PC-9 (cell line): ENCODE results near the gene PLAGL2. TPM values are rescaled to one million over a fixed set of nuclear protein-coding genes. Genes with fewer than 3 reads are reported as not detected.

Source experiments
- BruUV-seq: library from RNA; stranded (reverse); fragments of 400-500 nt; replicated peaks from 2 replicates; lab custom pipeline; 2021; lab: Mats Ljungman, UMichigan
- CTCF ChIA-PET: fragments of 300-600 bp; sonication (Branson Sonifier 250); formaldehyde crosslinking; loops from one replicate; lab custom pipeline; 2022; ENCODE audit warnings: antibody characterized with exemption; lab: Charles Lee
- POLR2A ChIA-PET: fragments of 300-600 bp; sonication (Branson Sonifier 250); formaldehyde crosslinking; loops from one replicate; lab custom pipeline; 2022; ENCODE audit warnings: antibody characterized with exemption; ENCODE audit not compliant: unreplicated experiment; lab: Charles Lee
- DNase-seq, 2 experiments: peaks; one replicate each; pipeline versions ENCODE4 v3.0.0 to v3.0.0-alpha.2; 2015 to 2022; ENCODE audit warnings: mixed read lengths in 1 of 2
- H2AFZ ChIP-seq: fragments of 200-600 bp; sonication (generic); 2 replicates; pipeline ENCODE4 v1.8.1; 2017; ENCODE audit warnings: antibody characterized with exemption
- H3F3A ChIP-seq: fragments of 200-600 bp; sonication (generic); 2 replicates; pipeline ENCODE4 v1.8.1; 2017; ENCODE audit warnings: antibody characterized with exemption, mild to moderate bottlenecking, low read depth; ENCODE audit not compliant: insufficient read depth
- H3K27ac ChIP-seq: fragments of 200-600 bp; sonication (generic); 2 replicates; pipeline ENCODE4 v1.6.1; 2016; ENCODE audit warnings: mixed run types
- H3K27me3 ChIP-seq: fragments of 200-600 bp; sonication (generic); 2 replicates; pipeline ENCODE4 v1.6.1; 2016; ENCODE audit warnings: low read depth, mixed run types; ENCODE audit not compliant: insufficient read depth
- H3K36me3 ChIP-seq: fragments of 200-600 bp; sonication (generic); 2 replicates; pipeline ENCODE4 v1.6.1; 2016; ENCODE audit warnings: low read depth, mixed run types
- H3K4me1 ChIP-seq: fragments of 200-600 bp; sonication (generic); replicated peaks from 2 replicates; pipeline ENCODE4 v1.6.1; 2016; ENCODE audit warnings: mixed run types; ENCODE audit not compliant: insufficient read depth
- H3K4me2 ChIP-seq: fragments of 200-600 bp; sonication (generic); 2 replicates; pipeline ENCODE4 v1.6.1; 2017; ENCODE audit warnings: mixed run types
- H3K4me3 ChIP-seq: fragments of 200-600 bp; sonication (generic); 2 replicates; pipeline ENCODE4 v1.6.1; 2016; ENCODE audit warnings: mixed run types
- H3K79me2 ChIP-seq: fragments of 200-600 bp; sonication (generic); 2 replicates; pipeline ENCODE4 v1.6.1; 2017; ENCODE audit warnings: low read depth, mixed run types
- H3K9me2 ChIP-seq: fragments of 200-600 bp; sonication (generic); 2 replicates; pipeline ENCODE4 v1.8.1; 2017; ENCODE audit warnings: mild to moderate bottlenecking; ENCODE audit not compliant: insufficient read depth
- H3K9me3 ChIP-seq: fragments of 200-600 bp; sonication (generic); 2 replicates; pipeline ENCODE4 v1.8.1; 2016; ENCODE audit warnings: low read depth; ENCODE audit not compliant: insufficient read depth
- H4K20me1 ChIP-seq: fragments of 200-600 bp; sonication (generic); 2 replicates; pipeline ENCODE4 v1.8.1; 2017; ENCODE audit not compliant: insufficient read depth
- EZH2 ChIP-seq: fragments of 200-600 bp; sonication (generic); IDR thresholded peaks from 2 replicates; pipeline ENCODE4 v1.8.0; 2017; ENCODE audit warnings: antibody characterized with exemption, low read depth
- intact Hi-C: fragments of 100-400 bp; cut with micrococcal nuclease; formaldehyde crosslinking; loops from one replicate; pipeline ENCODE4 v1.10.0; 2022; ENCODE audit not compliant: unreplicated experiment
- total RNA-seq: library from RNA; stranded (reverse); gene quantifications from 2 replicates; pipeline ENCODE4 v1.2.3, GENCODE V29; 2021
- TF ChIP-seq, protein P1 (sequence below): fragments of 200-600 bp; sonication (generic); conservative IDR thresholded peaks from 2 replicates; pipeline ENCODE4 v1.6.1; 2017; ENCODE audit warnings: mixed run types, antibody characterized with exemption, mild to moderate bottlenecking, moderate library complexity

The PLAGL2 gene
- total RNA-seq, 1 experiment from 2014 or later = 23.8 TPM

DNA sequence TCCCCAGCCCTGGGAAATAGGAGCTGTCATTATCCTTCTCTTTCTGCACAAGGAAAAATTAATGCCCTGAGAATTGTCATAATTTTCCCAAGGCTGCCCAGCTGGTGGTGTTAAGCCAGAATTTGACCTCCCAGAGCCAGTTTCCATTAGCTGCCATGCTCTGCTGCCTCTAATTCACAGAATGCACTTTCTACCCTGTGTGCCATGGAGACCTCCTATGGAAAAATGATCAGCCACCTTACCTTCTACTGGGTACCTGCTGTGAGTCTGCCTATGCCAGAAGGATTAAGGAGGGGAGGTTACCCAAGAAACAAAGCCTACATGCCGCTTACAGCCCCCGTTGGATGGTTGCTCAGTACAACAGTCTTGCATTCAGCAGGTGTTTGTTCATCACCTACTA, 29.3 kb upstream of the PLAGL2 start:
- intact Hi-C loops = no loop called here
- ChIA-PET CTCF (no interaction called here), POLR2A (interaction anchor here (0.6 kb wide), 1 partner anchor 19 kb away, joined by 6 read pairs; no protein-coding TSS in a partner anchor)
- Histone ChIP-seq H3K4me3 (no peak overlapping the region), H3K36me3 (no peaks in the 10 kb centered on the region; the same call in 1 of the 2 replicates), H3K27ac (no peak overlapping the region), H3K4me1 (peaks cover 13% of the 10 kb centered on the region), H3K27me3 (no peaks in the 10 kb centered on the region), H4K20me1 (no peaks in the 10 kb centered on the region), H3K4me2 (no peak overlapping the region), H3K9me3 (no peaks in the 10 kb centered on the region), H2AFZ (no peak overlapping the region), H3F3A (peaks cover 13% of the 10 kb centered on the region), H3K9me2 (no peaks in the 10 kb centered on the region), H3K79me2 (no peaks in the 10 kb centered on the region)
- no peak for DNase-seq
- no TSS peak for BruUV-seq
- TF ChIP-seq EZH2 = no peak
- TF ChIP-seq, protein P1, sequence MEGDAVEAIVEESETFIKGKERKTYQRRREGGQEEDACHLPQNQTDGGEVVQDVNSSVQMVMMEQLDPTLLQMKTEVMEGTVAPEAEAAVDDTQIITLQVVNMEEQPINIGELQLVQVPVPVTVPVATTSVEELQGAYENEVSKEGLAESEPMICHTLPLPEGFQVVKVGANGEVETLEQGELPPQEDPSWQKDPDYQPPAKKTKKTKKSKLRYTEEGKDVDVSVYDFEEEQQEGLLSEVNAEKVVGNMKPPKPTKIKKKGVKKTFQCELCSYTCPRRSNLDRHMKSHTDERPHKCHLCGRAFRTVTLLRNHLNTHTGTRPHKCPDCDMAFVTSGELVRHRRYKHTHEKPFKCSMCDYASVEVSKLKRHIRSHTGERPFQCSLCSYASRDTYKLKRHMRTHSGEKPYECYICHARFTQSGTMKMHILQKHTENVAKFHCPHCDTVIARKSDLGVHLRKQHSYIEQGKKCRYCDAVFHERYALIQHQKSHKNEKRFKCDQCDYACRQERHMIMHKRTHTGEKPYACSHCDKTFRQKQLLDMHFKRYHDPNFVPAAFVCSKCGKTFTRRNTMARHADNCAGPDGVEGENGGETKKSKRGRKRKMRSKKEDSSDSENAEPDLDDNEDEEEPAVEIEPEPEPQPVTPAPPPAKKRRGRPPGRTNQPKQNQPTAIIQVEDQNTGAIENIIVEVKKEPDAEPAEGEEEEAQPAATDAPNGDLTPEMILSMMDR = no peak

DNA sequence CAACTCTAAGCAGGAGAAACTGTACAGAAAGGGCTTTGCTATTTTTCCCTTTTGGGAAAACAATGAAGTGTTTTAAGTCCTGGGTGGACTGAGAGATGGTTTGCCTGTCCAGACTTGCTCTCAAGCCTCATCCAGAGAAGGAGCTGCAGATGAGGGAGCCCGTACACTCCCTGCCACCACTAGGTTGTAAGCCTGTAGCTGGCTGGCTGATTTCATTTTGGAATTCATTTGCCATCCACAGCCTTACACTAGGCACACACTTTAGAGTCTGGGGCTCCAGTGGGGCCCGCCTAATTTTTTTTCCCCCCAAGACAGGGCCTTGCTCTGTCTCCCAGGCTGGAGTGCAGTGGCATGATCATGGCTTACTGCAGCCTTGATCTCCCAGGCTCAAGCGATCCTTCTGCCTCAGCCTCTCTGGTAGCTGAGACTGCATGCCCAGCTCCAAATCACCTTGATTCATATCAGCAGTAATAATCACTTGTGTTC, 28.5 kb upstream of the PLAGL2 start:
- no peaks in the 10 kb centered on the region for H3K27me3 ChIP-seq
- peaks cover 13% of the 10 kb centered on the region for H3K4me1 ChIP-seq
- no peak overlapping the region for H2AFZ ChIP-seq
- H3K27ac ChIP-seq = no peak overlapping the region
- H3K4me3 ChIP-seq = no peak overlapping the region
- TSS peak; percentile 13 for BruUV-seq
- intact Hi-C loops = no loop called here
- no peak overlapping the region for H3K4me2 ChIP-seq
- H3K36me3 ChIP-seq = no peaks in the 10 kb centered on the region; the same call in 1 of the 2 replicates
- no peaks in the 10 kb centered on the region for H3K9me2 ChIP-seq
- no peaks in the 10 kb centered on the region for H3K9me3 ChIP-seq
- no peaks in the 10 kb centered on the region for H4K20me1 ChIP-seq
- POLR2A ChIA-PET = interaction anchor here (0.6 kb wide), 1 partner anchor 18 kb away, joined by 4 read pairs; no protein-coding TSS in a partner anchor
- CTCF ChIA-PET = no interaction called here
- H3K79me2 ChIP-seq = no peaks in the 10 kb centered on the region
- no peak for DNase-seq
- TF ChIP-seq EZH2 = no peak
- H3F3A ChIP-seq = peaks cover 10% of the 10 kb centered on the region

DNA sequence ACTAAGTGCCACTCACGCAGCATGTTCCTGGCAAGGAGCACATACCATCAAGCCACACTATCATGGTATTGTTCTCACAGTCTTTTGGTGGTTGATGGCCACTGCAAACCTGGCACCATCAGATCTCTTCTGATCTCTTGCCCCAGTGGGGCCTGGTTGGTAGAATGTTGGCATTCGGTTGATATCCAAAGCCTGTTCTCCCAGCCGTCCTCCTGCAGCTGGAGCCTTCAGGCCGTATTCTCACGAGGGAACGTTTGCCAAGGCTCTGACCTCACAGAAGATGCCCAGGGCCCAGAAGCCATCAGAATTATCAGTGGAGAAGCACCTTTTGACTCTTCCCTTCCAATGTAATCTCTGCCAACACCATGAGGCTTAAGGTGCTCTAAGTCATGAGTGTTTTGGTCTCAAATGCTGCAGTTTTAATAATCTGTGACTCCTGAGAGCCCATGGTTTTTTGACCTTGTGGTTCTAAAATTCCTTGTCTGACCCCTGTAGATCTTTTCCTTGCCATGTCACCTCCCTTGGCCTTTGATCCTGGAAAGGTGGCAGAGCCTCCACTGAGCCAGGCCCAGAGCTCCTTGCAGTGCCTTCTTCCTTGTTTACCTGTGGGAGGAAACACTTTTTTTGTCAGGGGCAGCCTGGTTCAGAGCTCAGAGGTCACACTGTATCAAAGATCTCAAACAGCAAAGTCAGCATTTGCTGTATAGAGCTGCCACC, 27.9 kb upstream of the PLAGL2 start:
- no peak for TF ChIP-seq EZH2
- TF ChIP-seq, protein P1 = no peak
- H3K36me3 ChIP-seq = no peaks in the 10 kb centered on the region; the same call in 1 of the 2 replicates

More for the DNA sequence above, 27.9 kb upstream of the PLAGL2 start:
- intact Hi-C loops = no loop called here
- ChIA-PET CTCF (no interaction called here), POLR2A (no interaction called here)
- peaks cover 12% of the 10 kb centered on the region for H3K4me1 ChIP-seq
- no peak overlapping the region for H3K4me3 ChIP-seq
- no TSS peak for BruUV-seq
- no peaks in the 10 kb centered on the region for H3K9me2 ChIP-seq
- H3K4me2 ChIP-seq = no peak overlapping the region
- no peaks in the 10 kb centered on the region for H3K9me3 ChIP-seq
- no peak overlapping the region for H2AFZ ChIP-seq
- no peaks in the 10 kb centered on the region for H3K79me2 ChIP-seq
- no peaks in the 10 kb centered on the region for H4K20me1 ChIP-seq
- no peak for DNase-seq
- H3K27me3 ChIP-seq = no peaks in the 10 kb centered on the region
- H3F3A ChIP-seq = peaks cover 7% of the 10 kb centered on the region; the same call in 1 of the 2 replicates
- H3K27ac ChIP-seq = no peak overlapping the region
